Heart left ventricle (tissue), 13 donors: ENCODE measurements around the gene ERCC3.

Experiments used
- POLR2A ChIP-seq, 2 donors: fragments of 450-650 bp; IDR thresholded peaks; one replicate each; pipeline ENCODE4 v1.6.1; 2017; ENCODE audit warnings: antibody characterized with exemption in 2 of 2, mild to moderate bottlenecking in 2 of 2, moderate library complexity in 2 of 2
- TF ChIP-seq, protein P1 (sequence below), 12 donors: fragments of 200-600 bp; sonication (generic) in 4 of 12; IDR thresholded peaks; one replicate each; pipeline versions ENCODE4 v1.5.0 to v1.8.0; 2018 to 2022; ENCODE audit warnings: antibody characterized with exemption in 12 of 12, mild to moderate bottlenecking in 5 of 12
- donor health status: ischemic (EF 13 %, LVEDD 7.1; RV severe dilation, severe dysfunction).
- donor health status: DM: no; HTN: yes; CAD: no.
- donor health status: DM: no; HTN: no; CAD: no.
- donor health status: ischemic (EF 25% LVEDD 6.9; RV normal size, moderate dysfunction).
- donor health status: ischemic (EF 25% LVEDD 5.7; RV mildly dilated, moderate dysfunction).
- donor health status: ischemic (EF 35%, LVEDD 5.7; RV mildly dilated, moderate dysfunction).
- donor health status: nonischemic (EF 11% LVEDD 7.7; RV severe dilation, severe dysfunction).
- donor health status: DM: yes; HTN: yes; CAD: no.
- donor health status: PGD.
- donor health status: ischemic (EF 29% LVEDD 5.4; RV normal size, mild dysfunction).
- donor health status: nonischemic (EF 23%, LVEDD 6.1; RV moderate dilation, normal function).

DNA sequence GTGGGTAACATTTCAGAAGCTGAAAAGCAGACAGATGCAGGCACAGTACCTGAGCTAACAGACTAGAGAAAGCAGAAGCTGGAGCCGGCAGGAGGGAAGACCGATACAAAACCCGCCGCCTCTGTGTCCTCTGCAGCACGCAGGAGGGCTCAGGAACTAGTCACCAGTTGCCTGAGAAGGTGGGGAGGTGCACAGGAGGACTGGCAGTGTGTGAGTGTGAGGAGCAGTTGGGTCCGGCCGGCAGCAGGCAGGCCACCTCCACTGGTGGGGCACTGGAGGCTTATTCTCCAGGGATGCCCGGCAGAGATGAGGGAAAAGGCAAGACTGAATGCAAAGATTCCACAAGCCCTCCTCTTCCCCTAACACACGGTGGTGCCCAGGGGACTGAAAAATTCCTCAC lies 18.2 kb downstream of the ERCC3 start:
- TF ChIP-seq, protein P1, sequence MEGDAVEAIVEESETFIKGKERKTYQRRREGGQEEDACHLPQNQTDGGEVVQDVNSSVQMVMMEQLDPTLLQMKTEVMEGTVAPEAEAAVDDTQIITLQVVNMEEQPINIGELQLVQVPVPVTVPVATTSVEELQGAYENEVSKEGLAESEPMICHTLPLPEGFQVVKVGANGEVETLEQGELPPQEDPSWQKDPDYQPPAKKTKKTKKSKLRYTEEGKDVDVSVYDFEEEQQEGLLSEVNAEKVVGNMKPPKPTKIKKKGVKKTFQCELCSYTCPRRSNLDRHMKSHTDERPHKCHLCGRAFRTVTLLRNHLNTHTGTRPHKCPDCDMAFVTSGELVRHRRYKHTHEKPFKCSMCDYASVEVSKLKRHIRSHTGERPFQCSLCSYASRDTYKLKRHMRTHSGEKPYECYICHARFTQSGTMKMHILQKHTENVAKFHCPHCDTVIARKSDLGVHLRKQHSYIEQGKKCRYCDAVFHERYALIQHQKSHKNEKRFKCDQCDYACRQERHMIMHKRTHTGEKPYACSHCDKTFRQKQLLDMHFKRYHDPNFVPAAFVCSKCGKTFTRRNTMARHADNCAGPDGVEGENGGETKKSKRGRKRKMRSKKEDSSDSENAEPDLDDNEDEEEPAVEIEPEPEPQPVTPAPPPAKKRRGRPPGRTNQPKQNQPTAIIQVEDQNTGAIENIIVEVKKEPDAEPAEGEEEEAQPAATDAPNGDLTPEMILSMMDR (IDR thresholded peaks at IDR 0.05), result no peak
- no peak for TF ChIP-seq POLR2A (IDR thresholded peaks at IDR 0.05)
